GM11168 (cell line): ENCODE data around the gene SLC5A10.
"Not testable (repeated sequence)": the region's sequence is repeated elsewhere in the genome, so short reads cannot be mapped to it uniquely, and the experiment has no call there.

Source experiments
- in situ Hi-C: fragments of 300-500 bp; cut with MboI; formaldehyde crosslinking; loops from one replicate; pipeline ENCODE4 v1.12.0; 2022; ENCODE audit warnings: low sequenced_read_pairs; ENCODE audit not compliant: unreplicated experiment

The SLC5A10 gene

DNA sequence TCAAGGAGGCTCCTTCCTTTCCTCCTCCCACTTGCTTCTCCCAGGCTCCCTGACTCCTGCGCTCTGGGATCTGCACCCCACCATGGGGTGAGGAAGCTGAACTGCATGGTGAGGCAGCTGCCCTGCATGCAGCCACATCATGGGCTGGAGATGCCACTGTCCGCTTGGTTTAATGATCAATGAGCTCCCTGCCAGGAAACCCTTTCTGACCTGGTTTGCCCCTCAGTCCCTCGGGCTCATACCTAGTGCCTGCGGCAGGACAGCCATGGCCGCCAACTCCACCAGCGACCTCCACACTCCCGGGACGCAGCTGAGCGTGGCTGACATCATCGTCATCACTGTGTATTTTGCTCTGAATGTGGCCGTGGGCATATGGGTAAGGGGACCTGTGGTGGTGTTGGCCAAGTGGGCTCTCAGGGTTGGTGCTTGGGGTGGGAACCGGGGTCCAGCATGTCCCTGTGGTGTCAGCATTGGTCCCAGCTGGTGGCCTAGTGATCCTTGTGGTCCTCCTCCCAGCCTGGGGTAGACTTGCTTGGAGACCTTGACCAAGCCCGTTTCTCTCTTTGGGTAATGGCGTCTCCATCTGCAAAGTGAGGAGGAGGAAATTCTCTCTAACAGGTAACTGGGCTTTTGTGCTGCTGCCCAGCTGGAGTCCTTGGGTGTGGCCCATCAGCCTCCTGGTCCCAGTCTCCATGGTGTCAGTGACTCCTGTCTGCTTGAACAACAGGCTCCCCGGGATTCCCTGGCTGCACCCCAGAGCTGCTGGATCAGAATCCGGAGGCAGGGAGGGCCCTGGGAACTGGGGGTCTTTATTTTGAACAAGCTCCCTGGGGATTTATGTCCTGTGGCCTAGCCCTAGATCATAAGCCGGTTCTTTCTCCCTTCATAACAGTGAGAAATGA, at the start of gene SLC5A10:
Gene SLC5A10 (plus strand): TSS at position 225 of the 902 bp plus-strand sequence. CDS start 41 bp downstream, at position 266.
- in situ Hi-C loops: no loop called here

DNA sequence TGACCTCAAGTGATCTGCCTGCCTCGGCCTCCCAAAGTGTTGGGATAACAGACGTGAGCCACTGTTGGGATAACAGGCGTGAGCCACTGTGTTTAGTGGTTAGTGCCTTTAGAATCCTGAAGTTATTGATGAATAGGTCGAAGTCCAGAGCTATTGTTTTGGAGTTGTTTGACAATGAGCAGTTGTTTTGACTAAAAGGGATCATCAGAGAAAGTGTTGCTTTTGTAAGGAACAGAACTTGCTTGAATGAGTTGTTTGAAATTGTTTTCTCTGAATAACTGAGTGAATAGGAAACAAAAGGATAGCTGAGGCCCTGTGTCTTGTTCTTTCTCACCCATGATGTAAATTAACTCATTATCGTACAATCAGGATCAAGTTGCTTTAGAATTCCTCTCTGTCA, 47.5 kb upstream of the SLC5A10 start:
- in situ Hi-C loops: no loop called here

DNA sequence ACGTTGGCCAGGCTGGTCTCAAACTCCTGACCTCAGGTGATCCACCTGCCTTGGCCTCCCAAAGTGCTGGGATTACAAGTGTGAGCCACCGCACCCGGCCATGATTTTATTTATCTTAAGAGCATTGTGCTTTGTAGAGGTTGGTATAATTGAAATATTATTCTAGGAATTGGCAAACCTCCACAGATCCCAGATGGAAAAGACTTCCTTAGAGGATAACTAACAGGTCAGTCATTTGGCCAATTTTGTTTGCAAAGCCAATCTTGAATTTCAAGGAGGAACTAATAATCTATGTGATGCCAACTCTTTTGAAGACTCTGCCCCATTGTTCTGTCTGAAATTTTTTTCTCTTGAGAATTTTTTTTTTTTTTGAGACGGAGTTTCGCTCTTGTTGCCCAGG, 46.7 kb upstream of the SLC5A10 start:
- in situ Hi-C loops: no loop called here

DNA sequence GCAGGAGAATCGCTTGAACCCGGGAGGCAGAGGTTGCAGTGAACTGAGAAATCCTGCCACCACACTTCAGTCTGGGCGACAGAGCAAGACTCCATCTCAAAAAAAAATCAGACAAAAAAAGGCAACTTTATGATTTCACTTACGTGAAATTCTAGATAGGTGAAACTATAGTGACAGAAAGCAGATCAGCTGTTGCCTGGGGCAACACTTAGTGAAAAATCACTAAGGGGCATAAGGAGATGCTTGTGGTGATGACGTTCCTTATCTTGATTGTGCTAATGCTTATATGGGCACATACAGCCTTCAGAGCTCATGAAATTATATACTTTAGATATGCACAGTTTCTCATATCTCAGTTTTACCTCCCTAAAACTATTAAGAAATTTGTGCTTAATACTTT, 41.6 kb upstream of the SLC5A10 start:
- in situ Hi-C loops: no loop called here

DNA sequence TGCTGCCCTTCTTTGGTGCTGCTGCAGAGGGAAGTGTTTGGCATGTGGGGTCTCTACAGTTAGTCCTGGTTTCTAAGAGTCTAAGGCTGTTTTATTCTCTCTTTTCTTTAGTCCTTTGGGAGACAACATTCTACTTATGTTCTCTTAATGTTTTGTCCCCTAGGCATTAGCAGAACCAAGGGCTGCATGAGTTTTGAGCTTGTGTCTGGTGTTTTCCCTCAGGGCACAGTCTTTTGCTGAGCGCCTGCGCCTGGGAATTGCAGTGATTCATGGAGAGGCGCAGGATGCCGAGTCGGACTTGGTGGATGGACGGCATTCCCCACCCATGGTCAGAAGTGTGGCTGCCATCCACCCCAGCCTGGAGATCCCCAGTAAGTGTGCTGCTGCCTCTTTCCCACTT, 41.1 kb upstream of the SLC5A10 start:
- in situ Hi-C loops: no loop called here

DNA sequence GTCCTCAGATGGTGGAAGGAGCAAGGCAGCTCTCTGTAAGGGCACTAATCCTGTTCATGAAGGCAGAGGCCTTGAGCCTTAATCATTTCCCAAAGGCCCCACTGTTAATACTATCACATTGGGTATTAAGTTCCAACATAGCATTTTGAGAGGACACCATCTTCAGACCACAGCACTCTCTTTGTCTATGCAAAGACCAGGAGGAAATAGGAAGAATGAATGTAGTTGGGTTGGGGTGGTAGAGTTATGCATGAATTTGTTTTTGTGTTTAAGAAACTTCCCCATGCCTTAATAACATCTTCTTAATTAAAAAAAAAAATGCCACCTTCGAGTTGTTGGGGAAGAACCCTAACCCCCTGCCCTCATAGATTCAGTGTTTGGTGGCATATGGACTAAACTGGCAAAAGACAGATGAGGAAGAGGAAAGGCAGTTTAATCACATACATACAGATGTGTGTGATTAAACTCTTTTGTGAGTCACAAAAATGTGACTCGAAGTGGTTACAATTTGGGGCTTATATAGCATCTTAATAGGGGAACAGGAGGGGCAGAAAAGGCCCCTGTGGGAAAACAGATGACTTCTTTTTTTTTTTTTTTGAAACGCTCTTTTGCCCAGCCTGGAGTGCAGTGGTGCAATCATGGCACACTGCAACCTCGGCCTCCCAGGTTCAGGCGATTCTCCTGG, 35.0 kb upstream of the SLC5A10 start:
- in situ Hi-C loops: no loop called here

DNA sequence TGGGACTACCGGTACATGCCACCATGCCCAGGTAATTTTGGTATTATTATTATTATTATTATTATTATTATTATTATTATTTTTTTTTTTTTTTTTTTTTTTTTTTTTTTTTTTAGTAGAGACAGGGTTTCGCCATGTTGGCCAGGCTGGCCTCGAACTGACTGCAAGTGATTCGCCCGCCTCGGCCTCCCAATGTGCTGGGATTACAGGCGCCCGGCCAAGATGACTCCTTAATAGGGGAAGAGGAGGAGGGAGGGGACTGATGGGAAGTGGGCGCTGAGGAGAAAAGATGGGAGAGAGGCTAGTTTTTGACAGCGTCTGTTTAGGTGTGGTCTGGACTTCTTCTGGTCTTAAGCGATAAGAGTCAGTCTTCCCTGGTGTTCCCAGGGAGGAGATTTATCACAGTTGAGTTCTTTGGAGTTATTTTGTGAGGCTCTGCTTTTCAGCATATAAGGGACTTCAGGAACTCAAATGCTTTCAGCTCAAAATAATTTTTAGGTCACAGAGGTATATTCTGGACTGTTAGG, 34.4 kb upstream of the SLC5A10 start:
- in situ Hi-C loops: no loop called here

DNA sequence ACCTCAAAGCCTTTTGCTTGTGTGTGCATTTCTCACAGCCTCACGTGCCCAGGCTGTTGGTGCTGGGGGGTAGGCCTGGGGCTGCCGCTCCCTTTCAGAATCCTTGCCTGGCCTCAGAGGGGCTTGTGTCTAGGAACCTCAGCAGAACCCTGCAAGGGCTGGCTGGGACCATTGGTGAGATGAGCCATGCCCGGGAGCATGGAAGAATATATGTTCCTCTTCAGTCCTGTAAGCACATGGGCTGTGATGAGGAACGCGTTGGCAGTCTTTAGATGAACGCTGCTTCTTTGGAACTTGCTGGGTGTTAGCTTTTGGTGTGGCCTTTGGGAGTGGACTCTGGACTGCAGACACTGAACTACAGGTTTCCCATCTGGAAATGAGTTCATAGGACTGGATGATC, 32.0 kb upstream of the SLC5A10 start:
- in situ Hi-C loops: no loop called here

DNA sequence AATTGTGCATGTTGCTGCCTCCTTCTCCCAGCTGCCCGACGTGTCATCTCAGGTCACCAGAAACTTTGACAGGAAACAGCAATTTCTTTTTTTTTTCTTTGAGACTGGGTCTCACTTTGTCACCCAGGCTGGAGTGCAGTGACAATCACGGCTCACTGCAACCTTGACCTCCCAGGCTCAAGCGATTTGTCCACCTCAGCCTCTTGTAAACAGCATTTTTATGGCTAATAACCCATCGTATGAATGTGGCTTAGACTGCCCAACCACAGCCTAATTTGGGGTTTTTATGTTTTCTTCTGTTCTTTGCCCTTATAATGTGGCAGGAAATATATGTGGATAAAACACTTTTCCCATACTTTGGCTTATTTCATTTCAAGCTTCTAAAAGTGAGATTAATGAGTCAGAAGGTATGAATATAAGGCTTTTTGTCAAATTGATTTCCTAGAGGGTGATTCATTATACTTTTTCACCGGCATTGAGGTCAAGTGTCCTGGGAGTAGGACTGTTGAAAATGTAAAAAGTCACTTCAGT, 31.0 kb upstream of the SLC5A10 start:
- in situ Hi-C loops: no loop called here

DNA sequence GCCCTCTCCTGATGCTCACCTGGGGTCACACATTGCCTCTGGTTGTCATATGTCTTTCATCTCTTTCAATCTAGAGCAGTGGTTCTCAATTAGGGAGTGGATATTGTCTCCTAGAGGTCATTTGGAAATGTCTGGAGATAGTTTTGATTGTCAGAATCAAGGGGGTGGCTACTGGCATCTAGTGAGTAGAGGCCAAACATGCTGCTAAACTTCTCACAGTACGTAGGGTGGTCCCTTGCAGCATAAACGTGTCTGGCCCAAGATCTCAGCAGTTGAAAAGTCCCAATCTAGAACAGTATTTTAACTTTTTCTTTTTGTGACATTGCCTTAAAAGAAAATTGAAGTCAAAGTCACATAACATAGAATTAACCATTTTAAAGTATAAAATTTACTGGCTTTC, 30.5 kb upstream of the SLC5A10 start:
- in situ Hi-C loops: no loop called here

DNA sequence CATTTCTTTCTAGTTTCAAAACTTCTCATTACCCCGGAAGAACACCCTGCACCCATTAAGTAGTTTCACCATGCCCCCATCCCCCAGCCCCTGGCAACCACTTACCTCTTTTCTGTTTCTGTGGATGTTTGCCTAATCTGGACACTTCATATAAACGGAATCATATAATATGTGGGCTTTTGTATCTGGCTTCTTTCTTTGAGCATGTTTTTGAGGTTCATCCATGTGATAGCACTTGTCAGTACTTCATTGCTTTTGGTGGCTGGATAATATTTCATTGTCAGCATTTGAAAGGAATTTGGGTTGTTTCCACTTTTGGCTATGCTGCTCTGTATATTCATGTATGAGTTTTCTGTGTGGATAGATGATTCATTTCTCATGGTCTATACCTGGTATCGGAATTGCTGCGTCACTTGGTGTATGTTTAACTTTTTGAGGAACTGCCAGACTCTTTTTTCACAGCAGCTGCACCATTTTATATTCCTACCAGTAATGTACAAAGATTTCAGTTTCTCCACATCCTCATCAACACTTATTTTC, 30.0 kb upstream of the SLC5A10 start:
- in situ Hi-C loops: no loop called here

DNA sequence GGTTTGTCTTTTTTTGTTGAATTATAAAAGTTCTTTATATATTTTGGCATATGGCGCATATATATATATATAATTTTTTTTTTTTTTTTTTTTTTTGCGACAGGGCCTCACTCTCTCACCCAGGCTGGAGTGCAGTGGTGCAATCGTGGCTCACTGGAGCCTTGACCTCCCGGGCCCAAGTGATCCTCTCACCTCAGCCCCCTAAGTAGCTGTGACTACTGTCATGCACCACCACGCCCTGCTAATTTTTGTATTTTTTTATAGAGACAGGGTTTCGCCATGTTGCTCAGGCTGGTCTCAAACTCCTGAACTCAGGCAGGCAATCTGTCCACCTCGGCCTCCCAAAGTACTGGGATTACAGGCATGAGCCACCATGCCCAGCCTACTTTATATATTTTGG, 29.4 kb upstream of the SLC5A10 start:
- in situ Hi-C loops: not testable (repeated sequence)

DNA sequence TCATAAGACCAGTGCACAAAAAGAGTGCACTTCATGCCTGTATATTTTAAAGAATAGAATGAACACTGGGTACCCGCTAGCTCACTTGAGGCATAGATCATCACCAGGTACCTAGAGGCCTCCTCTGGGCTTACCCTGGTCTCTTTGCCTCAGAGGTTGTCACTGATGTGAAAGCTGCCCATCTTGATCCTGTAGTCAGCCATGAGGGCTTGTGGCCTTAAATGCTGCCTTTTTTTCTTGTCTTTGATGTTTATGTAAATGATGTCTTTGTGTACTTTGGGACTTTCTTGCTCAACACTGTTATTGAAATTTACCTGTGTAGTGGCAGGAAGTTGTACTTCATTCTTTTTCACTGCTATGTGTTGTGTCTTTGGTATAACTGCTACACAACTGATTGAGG, 26.8 kb upstream of the SLC5A10 start:
- in situ Hi-C loops: loop anchor here (25.0 kb wide), 1 partner anchor 113 kb away; no protein-coding TSS in a partner anchor

DNA sequence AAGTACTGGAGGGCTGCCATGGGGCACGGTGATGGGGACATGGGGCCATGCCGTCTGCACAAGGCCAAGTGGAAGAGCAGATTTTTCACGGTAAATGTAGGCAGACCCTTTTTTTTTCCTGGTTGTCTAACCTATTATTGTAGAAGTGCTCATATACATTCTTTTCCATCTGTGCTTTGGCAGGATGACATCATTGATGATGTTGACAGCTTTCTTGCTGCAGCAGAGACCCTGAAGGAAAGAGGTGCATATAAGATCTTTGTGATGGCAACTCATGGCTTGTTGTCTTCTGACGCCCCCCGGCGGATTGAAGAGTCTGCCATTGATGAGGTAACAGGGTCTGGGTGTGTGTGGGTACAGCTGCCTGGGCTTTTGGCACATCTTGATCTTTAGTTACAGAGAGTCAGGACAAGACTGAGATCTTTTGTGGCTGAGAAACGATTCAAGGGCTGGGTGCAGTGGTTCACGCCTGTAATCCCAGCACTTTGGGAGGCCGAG, 23.3 kb upstream of the SLC5A10 start:
- in situ Hi-C loops: loop anchor here (25.0 kb wide), 1 partner anchor 116 kb away; no protein-coding TSS in a partner anchor

DNA sequence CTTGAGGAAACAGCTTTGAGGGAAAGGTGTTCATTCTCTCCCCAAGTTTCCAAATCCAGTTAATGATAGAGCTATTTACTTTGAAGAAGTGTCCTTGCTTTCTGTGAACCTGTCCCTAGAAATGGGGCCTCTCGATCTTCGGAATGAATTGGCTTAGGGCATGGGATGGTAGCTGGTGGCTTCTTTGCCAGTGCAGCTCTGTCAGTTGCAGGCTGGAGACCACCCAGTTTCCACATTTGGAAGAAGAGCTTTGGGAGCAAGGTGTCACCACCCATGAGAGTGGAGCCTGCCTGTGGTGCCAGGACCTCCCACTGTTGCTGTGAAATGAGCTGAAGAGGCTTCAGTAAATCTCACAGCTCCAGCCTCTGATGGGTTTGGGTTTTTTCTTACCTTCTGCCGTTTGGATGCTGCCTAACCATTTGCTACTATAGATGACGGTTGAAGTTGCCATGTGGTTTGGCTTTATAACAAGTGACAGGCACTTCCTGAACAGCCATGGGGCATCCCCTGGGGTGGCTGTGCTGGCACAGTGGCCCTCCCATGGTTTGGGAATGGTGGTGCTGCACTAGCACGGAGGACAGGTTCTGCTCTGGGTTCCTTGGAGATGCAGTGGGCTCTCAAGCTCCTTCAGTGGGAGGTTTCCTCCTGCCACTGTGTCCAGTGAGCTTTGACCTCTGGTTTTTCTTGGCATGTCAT, 19.5 kb upstream of the SLC5A10 start:
- in situ Hi-C loops: loop anchor here (25.0 kb wide), 1 partner anchor 120 kb away; no protein-coding TSS in a partner anchor

DNA sequence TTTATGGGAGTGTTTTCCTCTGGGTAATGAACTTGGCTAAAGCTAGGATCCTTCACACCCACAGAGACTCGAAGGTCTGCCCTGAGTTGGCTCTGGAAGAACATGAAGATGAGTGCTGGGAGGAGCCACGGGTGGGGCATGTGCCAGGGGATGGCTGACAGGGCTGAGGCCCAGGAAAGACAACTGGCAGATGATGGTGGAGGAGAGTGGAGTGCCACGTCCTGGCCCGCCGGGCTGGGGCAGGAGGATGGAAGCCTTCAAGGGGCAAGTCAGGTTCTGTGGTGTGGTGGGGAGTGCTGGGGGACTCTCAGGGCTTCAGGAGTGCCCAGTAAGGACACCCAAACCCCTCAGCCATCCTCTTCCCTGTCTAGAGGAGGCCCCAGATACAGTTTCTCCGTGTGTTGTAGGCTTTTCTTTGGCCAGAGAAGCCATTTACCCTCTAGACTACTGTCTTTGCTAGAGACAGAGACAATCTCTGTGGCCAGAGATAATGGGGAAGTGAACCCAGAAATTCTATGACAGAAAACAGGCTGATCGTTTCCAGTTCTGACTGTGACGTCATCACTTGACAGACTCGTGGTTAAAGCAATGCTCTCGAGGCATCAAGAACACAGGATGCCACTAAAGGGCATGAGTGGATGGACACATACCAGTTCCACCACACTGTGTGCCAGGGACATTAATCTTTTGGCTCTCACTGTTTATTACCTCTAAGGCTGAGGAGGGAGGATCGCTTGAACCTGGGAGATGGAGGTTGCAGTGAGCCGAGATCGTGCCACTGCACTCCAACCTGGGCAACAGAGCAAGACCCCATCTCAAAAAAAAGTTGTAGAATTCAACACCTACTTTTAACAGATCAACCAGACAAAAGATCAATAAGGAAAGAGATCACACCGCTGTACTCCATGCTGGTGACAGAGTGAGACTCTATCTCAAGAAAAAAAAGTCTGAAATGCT, 18.6 kb upstream of the SLC5A10 start:
- in situ Hi-C loops: loop anchor here (25.0 kb wide), 1 partner anchor 121 kb away; no protein-coding TSS in a partner anchor

DNA sequence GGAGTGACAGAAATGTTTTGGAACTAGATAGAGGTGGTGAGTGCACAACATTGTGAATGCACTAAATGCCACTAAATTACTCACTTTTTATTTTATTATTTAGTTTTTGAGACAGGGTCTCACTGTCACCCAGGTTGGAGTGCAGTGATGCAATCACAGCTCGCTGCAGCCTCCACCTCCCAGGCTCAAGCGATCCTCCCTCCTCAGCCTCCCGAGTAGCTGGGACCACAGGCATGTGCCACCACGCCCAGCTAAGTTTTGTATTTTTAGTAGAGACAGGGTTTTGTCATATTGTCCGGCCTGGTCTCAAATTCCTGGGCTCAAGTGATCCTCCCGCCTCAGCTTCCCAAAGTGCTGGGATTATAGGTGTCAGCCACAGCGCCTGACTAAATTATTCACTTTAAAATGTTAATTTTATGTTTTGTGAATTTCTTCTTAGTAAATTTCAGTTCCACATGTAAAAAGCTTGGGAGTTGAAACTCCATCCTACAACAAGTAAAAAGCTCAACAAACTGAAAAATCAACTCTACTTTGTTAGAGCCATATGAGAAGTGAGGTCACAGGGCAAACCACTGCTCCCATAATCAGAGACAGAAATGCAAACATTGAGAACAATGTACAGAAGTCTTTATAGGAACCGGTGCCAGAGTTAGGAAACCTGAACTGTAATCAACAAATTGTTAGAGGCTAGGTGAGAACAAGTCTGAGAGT, 13.8 kb upstream of the SLC5A10 start:
- in situ Hi-C loops: loop anchor here (25.0 kb wide), 1 partner anchor 126 kb away; no protein-coding TSS in a partner anchor

DNA sequence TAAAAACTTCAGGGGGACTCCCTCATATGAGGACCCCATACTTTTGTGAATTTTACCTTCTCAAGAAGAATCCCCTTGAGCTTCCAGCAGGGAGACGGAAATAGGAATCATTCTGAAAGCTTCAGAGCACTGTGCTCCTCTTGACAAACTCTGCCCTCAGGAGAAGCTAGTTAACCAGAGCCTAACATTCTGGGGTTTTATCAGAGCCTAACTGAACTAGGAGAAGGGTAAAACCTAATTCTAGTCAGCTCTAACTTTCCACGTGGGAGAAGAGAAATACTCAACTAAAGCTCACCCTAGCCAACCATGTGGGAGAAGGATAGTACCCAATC, 13.3 kb upstream of the SLC5A10 start:
- in situ Hi-C loops: loop anchor here (25.0 kb wide), 1 partner anchor 126 kb away; no protein-coding TSS in a partner anchor
